ENCODE results near the gene LNX1.

Gene LNX1

GRCh38 chr4:53459548-53459947, 131.7 kb downstream of the LNX1 start:
- Histone ChIP-seq H3K4me3 (replicated peaks; ENCODE audit: insufficient read depth, low read length) (no peak overlapping the region), H3K27me3 (ENCODE audit: insufficient read depth, poor library complexity, severe bottlenecking) (no peaks in the 10 kb centered on the region), H3K27ac (replicated peaks) (no peak overlapping the region)
- no peak for DNase-seq (ENCODE audit: low read depth in 1 of 2, low spot score in 1 of 2)
- no peak for TF ChIP-seq GABPA (IDR thresholded peaks at IDR 0.05; ENCODE audit: low read depth)
- no peak for TF ChIP-seq SPI1 (IDR thresholded peaks at IDR 0.05; ENCODE audit: borderline replicate concordance, low read depth)
- TF ChIP-seq CTCF (IDR thresholded peaks at IDR 0.05; ENCODE audit: insufficient read depth, low read length), result no peak
- no peak for TF ChIP-seq POLR2AphosphoS5 (IDR thresholded peaks at IDR 0.05; ENCODE audit: low read depth)
- TF ChIP-seq, protein P1, sequence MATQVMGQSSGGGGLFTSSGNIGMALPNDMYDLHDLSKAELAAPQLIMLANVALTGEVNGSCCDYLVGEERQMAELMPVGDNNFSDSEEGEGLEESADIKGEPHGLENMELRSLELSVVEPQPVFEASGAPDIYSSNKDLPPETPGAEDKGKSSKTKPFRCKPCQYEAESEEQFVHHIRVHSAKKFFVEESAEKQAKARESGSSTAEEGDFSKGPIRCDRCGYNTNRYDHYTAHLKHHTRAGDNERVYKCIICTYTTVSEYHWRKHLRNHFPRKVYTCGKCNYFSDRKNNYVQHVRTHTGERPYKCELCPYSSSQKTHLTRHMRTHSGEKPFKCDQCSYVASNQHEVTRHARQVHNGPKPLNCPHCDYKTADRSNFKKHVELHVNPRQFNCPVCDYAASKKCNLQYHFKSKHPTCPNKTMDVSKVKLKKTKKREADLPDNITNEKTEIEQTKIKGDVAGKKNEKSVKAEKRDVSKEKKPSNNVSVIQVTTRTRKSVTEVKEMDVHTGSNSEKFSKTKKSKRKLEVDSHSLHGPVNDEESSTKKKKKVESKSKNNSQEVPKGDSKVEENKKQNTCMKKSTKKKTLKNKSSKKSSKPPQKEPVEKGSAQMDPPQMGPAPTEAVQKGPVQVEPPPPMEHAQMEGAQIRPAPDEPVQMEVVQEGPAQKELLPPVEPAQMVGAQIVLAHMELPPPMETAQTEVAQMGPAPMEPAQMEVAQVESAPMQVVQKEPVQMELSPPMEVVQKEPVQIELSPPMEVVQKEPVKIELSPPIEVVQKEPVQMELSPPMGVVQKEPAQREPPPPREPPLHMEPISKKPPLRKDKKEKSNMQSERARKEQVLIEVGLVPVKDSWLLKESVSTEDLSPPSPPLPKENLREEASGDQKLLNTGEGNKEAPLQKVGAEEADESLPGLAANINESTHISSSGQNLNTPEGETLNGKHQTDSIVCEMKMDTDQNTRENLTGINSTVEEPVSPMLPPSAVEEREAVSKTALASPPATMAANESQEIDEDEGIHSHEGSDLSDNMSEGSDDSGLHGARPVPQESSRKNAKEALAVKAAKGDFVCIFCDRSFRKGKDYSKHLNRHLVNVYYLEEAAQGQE (IDR thresholded peaks at IDR 0.05; ENCODE audit: insufficient replicate concordance, low read depth), result no peak

DNA sequence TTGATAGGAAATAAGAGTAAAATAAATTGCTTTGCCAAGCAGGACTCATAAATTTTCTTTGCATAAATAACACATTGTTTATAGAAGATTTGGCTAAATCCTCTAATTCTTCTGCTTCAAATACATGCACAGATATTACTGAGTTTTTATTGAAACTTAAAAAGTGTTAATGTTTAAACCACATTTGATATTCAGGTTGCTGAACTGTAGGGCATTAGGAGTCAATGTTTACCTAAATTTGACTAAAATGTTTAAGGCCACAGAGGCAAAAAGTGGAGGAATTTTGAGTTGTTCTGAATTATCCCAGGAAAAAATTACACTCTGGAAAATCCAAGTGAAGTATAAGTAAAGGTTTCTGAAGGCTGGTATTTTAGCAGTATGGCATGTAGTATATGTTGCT, 135.1 kb downstream of the LNX1 start:
- Histone ChIP-seq H3K27me3 (ENCODE audit: insufficient read depth, poor library complexity, severe bottlenecking) (no peaks in the 10 kb centered on the region), H3K27ac (replicated peaks) (no peak overlapping the region), H3K4me3 (replicated peaks; ENCODE audit: insufficient read depth, low read length) (no peak overlapping the region)
- no peak for DNase-seq (ENCODE audit: low read depth in 1 of 2, low spot score in 1 of 2)
- TF ChIP-seq SPI1 (IDR thresholded peaks at IDR 0.05; ENCODE audit: borderline replicate concordance, low read depth), result no peak
- TF ChIP-seq, protein P1 (IDR thresholded peaks at IDR 0.05; ENCODE audit: insufficient replicate concordance, low read depth), result no peak
- no peak for TF ChIP-seq GABPA (IDR thresholded peaks at IDR 0.05; ENCODE audit: low read depth)
- no peak for TF ChIP-seq CTCF (IDR thresholded peaks at IDR 0.05; ENCODE audit: insufficient read depth, low read length)
- TF ChIP-seq POLR2AphosphoS5 (IDR thresholded peaks at IDR 0.05; ENCODE audit: low read depth), result no peak

- no peak for DNase-seq (ENCODE audit: low read depth in 1 of 2, low spot score in 1 of 2)
- TF ChIP-seq GABPA (IDR thresholded peaks at IDR 0.05; ENCODE audit: low read depth) (no peak), CTCF (IDR thresholded peaks at IDR 0.05; ENCODE audit: insufficient read depth, low read length) (no peak), POLR2AphosphoS5 (IDR thresholded peaks at IDR 0.05; ENCODE audit: low read depth) (no peak), SPI1 (IDR thresholded peaks at IDR 0.05; ENCODE audit: borderline replicate concordance, low read depth) (no peak)
- TF ChIP-seq, protein P1 (IDR thresholded peaks at IDR 0.05; ENCODE audit: insufficient replicate concordance, low read depth), result no peak
- no peak overlapping the region for H3K27ac ChIP-seq (replicated peaks)
Measured at GRCh38 chr4:53455766-53456165, 135.5 kb downstream of the LNX1 start.

More at GRCh38 chr4:53455766-53456165, 135.5 kb downstream of the LNX1 start:
- Histone ChIP-seq H3K27me3 (ENCODE audit: insufficient read depth, poor library complexity, severe bottlenecking) (no peaks in the 10 kb centered on the region), H3K4me3 (replicated peaks; ENCODE audit: insufficient read depth, low read length) (no peak overlapping the region)

Measured in HL-60 (cell line).